Epidermal melanocyte (primary cell): ENCODE measurements around the gene RTN4R.

ENCODE experiments used
- DNase-seq: peaks from one replicate; pipeline ENCODE4 v3.0.0; 2011; ENCODE audit warnings: low spot score; ENCODE audit not compliant: insufficient read length

Gene RTN4R

DNA sequence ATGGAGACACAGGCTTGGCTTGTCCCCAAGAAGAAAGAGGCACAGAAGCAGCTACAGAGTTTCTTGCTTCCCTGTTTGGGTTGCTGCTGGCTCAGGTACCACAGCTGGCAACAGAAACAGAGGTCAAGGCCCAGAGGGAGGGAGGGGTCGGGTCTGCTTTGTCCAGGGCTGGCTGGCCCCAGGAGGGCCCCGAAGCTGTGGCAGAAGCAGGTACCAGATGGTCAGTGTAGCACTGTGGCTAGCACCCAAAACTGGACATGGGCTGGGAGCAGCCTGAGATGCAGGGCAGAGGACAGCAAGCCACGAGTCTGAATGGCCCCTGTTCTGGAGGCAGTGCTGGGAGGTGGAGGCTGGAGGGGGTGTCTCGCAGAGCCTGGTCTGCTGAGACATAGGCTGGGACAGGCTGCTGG lies 65.0 kb downstream of the RTN4R start:
- no peak for DNase-seq

GRCh38 chr22:20201837-20202392 lies 66.2 kb downstream of the RTN4R start:
- DNase-seq, result no peak

DNA sequence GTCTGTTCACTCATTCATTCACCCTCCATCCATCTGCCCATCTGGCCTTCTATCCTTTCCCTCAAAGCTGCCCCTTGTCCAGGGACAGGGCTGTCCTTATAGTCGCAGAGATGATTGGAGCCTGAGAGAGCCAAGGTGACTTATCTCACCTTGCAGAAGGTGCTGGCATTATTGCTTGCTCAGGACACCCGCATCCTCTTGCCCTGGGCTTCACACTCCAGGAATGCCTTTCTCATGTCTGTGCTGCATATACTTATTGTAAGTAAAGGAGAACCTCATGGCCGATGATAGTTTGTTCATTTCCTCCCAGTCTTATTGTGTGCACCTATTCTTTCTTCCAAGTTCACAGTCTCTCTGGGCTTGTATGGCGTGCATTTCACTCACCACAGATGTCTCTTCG lies 68.2 kb downstream of the RTN4R start:
- DNase-seq, result no peak

DNA sequence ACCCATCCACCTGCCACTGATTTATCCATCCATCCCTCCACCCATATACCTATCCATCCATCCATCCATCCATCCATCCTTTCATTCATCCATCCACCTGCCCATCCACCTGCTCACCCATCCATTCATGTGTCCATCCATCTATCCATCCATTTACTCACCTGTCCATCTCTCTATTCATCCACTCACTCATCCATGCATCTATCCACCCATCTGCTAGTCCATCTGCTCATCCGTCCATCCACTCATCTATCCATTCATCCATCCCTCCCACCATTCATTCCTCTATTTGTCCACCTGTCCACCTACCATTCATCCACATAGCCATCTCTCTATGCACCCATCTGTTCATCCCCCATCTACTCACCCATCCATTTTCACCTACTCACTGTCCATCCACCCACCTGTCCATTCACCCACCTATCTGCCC lies 68.7 kb downstream of the RTN4R start:
- DNase-seq, result no peak

DNA sequence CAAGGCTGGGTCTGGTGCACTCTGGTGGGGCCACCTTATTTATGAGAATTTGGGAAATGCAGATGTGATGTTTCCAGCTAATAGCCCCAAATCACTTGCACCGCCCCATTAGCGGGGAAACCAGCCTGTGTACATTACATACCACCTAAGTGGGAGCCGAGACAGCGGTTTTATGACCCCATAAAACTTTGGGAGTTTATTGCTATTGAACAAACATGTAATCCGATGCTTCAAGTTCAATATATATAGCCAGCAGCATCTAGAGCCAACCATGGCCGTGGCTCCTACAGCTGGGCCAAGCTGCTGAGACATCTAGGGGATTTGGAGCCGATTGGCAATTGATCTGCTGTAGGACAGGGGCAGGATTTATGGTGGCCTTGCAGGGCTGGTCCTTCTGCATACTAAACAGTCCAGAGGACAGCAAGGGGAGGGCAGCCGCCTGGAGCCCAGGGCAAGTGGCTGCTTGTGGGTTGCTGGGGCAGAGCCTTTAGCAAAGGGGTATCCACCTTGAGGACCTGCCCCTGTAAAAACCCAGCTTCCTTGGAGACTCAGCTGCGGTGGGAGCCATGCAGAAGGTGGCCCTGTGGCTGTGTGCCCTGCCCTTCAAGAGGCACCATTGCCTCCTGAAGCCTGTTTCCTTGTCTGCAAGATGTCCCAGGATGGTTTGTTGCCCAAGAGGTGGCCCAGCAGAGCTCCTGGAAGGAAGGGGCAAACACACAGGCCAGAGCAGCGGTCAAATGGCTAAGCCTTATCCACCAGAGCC lies 69.4 kb downstream of the RTN4R start:
- no peak for DNase-seq

DNA sequence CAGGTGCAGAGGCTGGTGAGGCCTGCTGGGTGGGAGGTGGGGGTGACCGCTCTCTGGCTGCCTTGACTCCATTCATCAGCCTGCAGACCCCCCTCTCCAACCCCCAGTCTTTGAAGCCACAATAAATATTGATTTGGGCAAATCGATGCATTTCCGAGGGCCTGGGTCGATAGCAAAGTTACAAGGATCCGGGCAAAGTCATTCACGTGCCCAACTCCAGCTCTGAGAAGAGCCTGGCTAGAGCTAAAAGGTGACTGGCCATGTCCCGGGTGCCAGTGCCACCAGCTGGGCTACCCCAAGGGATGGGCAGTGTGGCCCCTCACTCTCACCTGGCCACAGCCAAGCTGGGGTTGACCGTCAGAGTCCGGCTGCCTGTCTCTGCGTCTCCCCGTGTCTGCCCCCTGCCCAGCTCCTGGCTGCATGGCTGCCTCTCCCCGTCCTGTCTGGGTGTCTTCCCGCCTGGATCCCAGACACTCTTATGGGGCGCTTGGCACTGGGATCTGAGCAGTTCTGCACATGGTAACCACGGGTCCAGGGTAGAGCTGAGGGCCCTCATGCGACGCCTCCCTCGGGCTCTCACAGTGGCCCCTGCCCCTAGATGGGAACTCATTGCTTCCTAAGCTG lies 70.6 kb downstream of the RTN4R start:
- DNase-seq, result no peak

GRCh38 chr22:20196094-20196842 lies 71.8 kb downstream of the RTN4R start:
- no peak for DNase-seq

DNA sequence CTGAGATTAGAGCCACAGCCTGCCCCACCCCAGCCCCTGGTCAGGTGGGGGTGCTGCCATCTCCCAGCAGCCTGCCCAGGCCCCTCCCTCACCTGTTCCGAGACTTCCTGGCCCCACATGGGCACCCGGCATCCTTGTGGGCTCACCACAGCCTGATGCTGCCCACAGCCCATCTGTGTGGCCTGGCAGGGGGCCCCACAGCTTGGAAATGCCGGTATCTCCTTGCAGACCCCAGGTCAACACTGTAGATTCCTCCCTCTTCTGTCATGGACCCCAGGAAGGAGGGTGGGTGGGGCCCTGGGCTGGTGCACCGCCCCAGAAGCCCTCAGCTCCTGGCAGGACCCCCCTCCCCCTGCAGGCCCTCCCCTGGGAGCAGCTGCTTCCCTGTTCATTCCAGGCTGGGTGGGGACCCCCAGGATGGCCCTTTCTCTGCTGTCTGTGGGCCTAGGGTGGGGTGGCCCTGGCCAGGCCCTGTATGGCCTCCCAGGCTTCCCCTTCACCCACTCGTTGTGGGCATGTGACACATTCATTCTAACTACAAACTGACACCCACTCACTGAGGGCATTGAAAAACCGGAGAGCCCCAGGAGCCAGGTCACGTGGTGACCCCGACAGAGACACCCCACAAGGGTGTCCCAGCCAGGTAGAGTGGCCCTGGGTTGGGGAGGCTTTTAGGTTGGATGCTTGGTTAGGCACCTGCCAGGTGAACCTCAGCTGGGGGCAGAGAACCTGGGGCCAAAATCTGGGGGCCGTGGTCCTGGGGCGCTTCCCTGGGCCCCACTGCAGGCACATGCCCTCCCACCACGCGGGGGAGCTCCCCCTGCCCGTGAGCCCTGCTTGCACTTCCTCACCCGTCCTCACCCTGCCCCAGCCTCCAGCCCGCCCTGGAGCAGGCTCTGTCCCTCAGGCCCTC lies 73.2 kb downstream of the RTN4R start:
- DNase-seq, result no peak

- no peak for DNase-seq
These were observed 74.2 kb downstream of the RTN4R start for GRCh38 chr22:20193761-20194494.

- no peak for DNase-seq
These were observed 75.0 kb downstream of the RTN4R start for GRCh38 chr22:20192972-20193760.

DNA sequence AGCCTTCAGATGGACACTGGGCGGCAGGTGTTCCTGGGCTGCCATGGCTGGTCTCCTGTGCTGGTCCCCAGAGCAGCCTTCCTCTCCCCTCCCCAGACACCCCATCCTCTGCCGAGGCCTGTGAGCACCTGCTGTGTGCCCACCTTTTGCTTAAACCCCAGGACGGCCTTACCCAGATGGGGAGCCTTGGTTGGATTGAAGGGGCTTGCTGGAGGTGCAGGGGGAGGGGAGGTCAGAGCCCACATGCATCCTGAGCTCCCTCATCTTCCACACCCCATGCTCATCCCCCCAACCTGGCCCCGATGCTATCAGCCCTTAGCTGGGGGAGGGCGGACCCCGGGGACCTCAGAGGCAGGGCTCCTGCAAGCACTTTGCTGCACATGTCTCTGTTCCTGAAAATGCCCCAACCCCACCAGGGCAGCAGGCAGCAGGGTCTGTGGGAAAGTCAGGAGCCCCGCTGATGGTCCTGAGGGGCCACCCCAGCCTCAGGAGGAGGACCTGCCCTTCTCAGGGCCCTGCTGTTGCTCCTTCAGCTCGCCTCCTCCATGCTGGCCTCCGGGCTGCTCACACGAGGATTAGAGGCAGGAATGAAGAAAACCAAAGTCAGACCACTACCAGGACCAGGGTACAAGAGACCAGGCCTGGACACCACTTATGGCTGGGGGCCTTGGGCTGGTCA lies 75.7 kb downstream of the RTN4R start:
- no peak for DNase-seq

GRCh38 chr22:20191803-20192202 lies 76.3 kb downstream of the RTN4R start:
- no peak for DNase-seq
